GM20431 (cell line): Measurements from ENCODE around the gene EFNB2.

Source experiments
- in situ Hi-C: fragments of 300-500 bp; cut with MseI, MboI; formaldehyde crosslinking; loops from one replicate; pipeline ENCODE4 v1.15.0; 2020; ENCODE audit warnings: low sequenced_read_pairs; ENCODE audit not compliant: unreplicated experiment

The EFNB2 gene

GRCh38 chr13:106488686-106489085 lies 46.8 kb downstream of the EFNB2 start:
- in situ Hi-C loops, result no loop called here

- in situ Hi-C loops, result no loop called here
Observed at GRCh38 chr13:106488076-106488475, 47.4 kb downstream of the EFNB2 start.

GRCh38 chr13:106487129-106487528 lies 48.3 kb downstream of the EFNB2 start:
- in situ Hi-C loops, result no loop called here

GRCh38 chr13:106486287-106486686 lies 49.2 kb downstream of the EFNB2 start:
- in situ Hi-C loops, result no loop called here

- in situ Hi-C loops, result no loop called here
Observed at GRCh38 chr13:106484537-106485193, 50.8 kb downstream of the EFNB2 start.

- in situ Hi-C loops, result no loop called here
Observed at GRCh38 chr13:106484084-106484483, 51.4 kb downstream of the EFNB2 start.

GRCh38 chr13:106481919-106482318 lies 53.5 kb downstream of the EFNB2 start:
- in situ Hi-C loops, result no loop called here

- in situ Hi-C loops, result no loop called here
Observed at GRCh38 chr13:106480351-106480910, 55.0 kb downstream of the EFNB2 start.

- in situ Hi-C loops, result no loop called here
Observed at GRCh38 chr13:106479929-106480328, 55.5 kb downstream of the EFNB2 start.

- in situ Hi-C loops, result no loop called here
Observed at GRCh38 chr13:106478116-106478515, 57.3 kb downstream of the EFNB2 start.

GRCh38 chr13:106477303-106477702 lies 58.2 kb downstream of the EFNB2 start:
- in situ Hi-C loops, result no loop called here

- in situ Hi-C loops, result no loop called here
Observed at GRCh38 chr13:106475852-106476251, 59.6 kb downstream of the EFNB2 start.

GRCh38 chr13:106474912-106475311 lies 60.5 kb downstream of the EFNB2 start:
- in situ Hi-C loops, result no loop called here

- in situ Hi-C loops, result no loop called here
Observed at GRCh38 chr13:106473154-106473553, 62.3 kb downstream of the EFNB2 start.

GRCh38 chr13:106472621-106473020 lies 62.8 kb downstream of the EFNB2 start:
- in situ Hi-C loops, result no loop called here

GRCh38 chr13:106471957-106472543 lies 63.4 kb downstream of the EFNB2 start:
- in situ Hi-C loops, result no loop called here

GRCh38 chr13:106470576-106470975 lies 64.9 kb downstream of the EFNB2 start:
- in situ Hi-C loops, result no loop called here

GRCh38 chr13:106468744-106469590 lies 66.5 kb downstream of the EFNB2 start:
- in situ Hi-C loops, result no loop called here

GRCh38 chr13:106468207-106468606 lies 67.3 kb downstream of the EFNB2 start:
- in situ Hi-C loops, result no loop called here

GRCh38 chr13:106467427-106468122 lies 67.9 kb downstream of the EFNB2 start:
- in situ Hi-C loops, result no loop called here
